ENCODE measurements around the gene CFAP74. TPM values are rescaled to one million over a fixed set of nuclear protein-coding genes. Genes with fewer than 3 reads are reported as not detected.

CFAP74 gene
- total and polyA plus RNA-seq, 2 of the 13 experiments (the other 11 are each of a cell fraction or from before 2014, with no cell fraction given), result 0.27 to 0.62 TPM

DNA sequence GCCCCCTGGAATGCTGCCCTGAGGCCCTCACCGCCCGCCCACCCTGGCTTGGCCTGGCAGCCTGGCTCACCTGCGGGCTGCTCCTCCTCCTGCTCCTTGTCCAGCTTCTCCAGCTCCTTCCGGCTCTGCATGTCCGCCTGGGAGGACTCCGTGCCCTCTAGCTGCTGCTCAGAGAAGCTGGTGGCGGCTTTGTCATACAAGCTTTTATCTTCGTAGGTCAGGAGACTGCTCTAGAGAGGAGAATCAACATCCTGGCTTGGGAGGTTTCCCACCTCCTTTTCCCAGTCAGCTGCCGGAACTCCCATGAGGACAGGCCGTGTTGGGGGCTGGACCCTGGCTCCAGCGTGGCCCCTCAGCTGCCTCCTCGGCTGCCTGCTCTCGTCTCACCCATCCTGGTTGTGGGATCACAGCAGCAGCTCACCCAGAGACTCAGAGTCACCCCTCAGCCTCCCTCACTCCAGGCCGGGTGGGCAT lies 47.9 kb downstream of the CFAP74 start (continued):
- TF ChIP-seq MED1 (CRISPR knock-in tag; IDR thresholded peaks at IDR 0.05), result peak; percentile 52; the same call in 1 of the 2 replicates
- peak; percentile 48 for TF ChIP-seq TEAD3 (CRISPR knock-in tag; optimal IDR thresholded peaks at IDR 0.05; ENCODE audit: borderline replicate concordance)
- TF ChIP-seq ZNF253 (CRISPR knock-in tag; IDR thresholded peaks at IDR 0.05; ENCODE audit: borderline replicate concordance), result no peak
- TF ChIP-seq, protein P1, sequence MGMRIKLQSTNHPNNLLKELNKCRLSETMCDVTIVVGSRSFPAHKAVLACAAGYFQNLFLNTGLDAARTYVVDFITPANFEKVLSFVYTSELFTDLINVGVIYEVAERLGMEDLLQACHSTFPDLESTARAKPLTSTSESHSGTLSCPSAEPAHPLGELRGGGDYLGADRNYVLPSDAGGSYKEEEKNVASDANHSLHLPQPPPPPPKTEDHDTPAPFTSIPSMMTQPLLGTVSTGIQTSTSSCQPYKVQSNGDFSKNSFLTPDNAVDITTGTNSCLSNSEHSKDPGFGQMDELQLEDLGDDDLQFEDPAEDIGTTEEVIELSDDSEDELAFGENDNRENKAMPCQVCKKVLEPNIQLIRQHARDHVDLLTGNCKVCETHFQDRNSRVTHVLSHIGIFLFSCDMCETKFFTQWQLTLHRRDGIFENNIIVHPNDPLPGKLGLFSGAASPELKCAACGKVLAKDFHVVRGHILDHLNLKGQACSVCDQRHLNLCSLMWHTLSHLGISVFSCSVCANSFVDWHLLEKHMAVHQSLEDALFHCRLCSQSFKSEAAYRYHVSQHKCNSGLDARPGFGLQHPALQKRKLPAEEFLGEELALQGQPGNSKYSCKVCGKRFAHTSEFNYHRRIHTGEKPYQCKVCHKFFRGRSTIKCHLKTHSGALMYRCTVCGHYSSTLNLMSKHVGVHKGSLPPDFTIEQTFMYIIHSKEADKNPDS (CRISPR knock-in tag; IDR thresholded peaks at IDR 0.05), result no peak
- TF ChIP-seq, protein P2, sequence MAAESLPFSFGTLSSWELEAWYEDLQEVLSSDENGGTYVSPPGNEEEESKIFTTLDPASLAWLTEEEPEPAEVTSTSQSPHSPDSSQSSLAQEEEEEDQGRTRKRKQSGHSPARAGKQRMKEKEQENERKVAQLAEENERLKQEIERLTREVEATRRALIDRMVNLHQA (CRISPR knock-in tag; IDR thresholded peaks at IDR 0.05), result no peak
- peak; percentile 29; the same call in 1 of the 2 replicates for TF ChIP-seq SPEN (CRISPR knock-in tag; IDR thresholded peaks at IDR 0.05; ENCODE audit: low read depth)
- TF ChIP-seq, protein P3, sequence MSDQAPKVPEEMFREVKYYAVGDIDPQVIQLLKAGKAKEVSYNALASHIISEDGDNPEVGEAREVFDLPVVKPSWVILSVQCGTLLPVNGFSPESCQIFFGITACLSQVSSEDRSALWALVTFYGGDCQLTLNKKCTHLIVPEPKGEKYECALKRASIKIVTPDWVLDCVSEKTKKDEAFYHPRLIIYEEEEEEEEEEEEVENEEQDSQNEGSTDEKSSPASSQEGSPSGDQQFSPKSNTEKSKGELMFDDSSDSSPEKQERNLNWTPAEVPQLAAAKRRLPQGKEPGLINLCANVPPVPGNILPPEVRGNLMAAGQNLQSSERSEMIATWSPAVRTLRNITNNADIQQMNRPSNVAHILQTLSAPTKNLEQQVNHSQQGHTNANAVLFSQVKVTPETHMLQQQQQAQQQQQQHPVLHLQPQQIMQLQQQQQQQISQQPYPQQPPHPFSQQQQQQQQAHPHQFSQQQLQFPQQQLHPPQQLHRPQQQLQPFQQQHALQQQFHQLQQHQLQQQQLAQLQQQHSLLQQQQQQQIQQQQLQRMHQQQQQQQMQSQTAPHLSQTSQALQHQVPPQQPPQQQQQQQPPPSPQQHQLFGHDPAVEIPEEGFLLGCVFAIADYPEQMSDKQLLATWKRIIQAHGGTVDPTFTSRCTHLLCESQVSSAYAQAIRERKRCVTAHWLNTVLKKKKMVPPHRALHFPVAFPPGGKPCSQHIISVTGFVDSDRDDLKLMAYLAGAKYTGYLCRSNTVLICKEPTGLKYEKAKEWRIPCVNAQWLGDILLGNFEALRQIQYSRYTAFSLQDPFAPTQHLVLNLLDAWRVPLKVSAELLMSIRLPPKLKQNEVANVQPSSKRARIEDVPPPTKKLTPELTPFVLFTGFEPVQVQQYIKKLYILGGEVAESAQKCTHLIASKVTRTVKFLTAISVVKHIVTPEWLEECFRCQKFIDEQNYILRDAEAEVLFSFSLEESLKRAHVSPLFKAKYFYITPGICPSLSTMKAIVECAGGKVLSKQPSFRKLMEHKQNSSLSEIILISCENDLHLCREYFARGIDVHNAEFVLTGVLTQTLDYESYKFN (CRISPR knock-in tag; conservative IDR thresholded peaks at IDR 0.05), result 0 out of 2 replicates have a peak, but pooled peaks have one; percentile 37
- no peak for TF ChIP-seq GLI4 (CRISPR knock-in tag; IDR thresholded peaks at IDR 0.05; ENCODE audit: borderline replicate concordance)
- TF ChIP-seq PRMT3 (CRISPR knock-in tag; IDR thresholded peaks at IDR 0.05; ENCODE audit: borderline replicate concordance, low read depth), result no peak
- no peak for TF ChIP-seq JARID2 (CRISPR knock-in tag; IDR thresholded peaks at IDR 0.05; ENCODE audit: insufficient replicate concordance)
- TF ChIP-seq, protein P4, sequence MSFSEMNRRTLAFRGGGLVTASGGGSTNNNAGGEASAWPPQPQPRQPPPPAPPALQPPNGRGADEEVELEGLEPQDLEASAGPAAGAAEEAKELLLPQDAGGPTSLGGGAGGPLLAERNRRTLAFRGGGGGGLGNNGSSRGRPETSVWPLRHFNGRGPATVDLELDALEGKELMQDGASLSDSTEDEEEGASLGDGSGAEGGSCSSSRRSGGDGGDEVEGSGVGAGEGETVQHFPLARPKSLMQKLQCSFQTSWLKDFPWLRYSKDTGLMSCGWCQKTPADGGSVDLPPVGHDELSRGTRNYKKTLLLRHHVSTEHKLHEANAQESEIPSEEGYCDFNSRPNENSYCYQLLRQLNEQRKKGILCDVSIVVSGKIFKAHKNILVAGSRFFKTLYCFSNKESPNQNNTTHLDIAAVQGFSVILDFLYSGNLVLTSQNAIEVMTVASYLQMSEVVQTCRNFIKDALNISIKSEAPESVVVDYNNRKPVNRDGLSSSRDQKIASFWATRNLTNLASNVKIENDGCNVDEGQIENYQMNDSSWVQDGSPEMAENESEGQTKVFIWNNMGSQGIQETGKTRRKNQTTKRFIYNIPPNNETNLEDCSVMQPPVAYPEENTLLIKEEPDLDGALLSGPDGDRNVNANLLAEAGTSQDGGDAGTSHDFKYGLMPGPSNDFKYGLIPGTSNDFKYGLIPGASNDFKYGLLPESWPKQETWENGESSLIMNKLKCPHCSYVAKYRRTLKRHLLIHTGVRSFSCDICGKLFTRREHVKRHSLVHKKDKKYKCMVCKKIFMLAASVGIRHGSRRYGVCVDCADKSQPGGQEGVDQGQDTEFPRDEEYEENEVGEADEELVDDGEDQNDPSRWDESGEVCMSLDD (CRISPR knock-in tag; IDR thresholded peaks at IDR 0.05; ENCODE audit: borderline replicate concordance), result no peak
- no peak for TF ChIP-seq ZMYM2 (CRISPR knock-in tag; IDR thresholded peaks at IDR 0.05)
- TF ChIP-seq ZNF790 (CRISPR knock-in tag; IDR thresholded peaks at IDR 0.05; ENCODE audit: borderline replicate concordance), result no peak
- TF ChIP-seq HNRNPL (IDR thresholded peaks at IDR 0.05; ENCODE audit: low read depth, low read length), result no peak
- 0 out of 2 replicates have a peak, but pooled peaks have one; percentile 7 for TF ChIP-seq ZNF160 (CRISPR knock-in tag; IDR thresholded peaks at IDR 0.05)
- TF ChIP-seq, protein P5, sequence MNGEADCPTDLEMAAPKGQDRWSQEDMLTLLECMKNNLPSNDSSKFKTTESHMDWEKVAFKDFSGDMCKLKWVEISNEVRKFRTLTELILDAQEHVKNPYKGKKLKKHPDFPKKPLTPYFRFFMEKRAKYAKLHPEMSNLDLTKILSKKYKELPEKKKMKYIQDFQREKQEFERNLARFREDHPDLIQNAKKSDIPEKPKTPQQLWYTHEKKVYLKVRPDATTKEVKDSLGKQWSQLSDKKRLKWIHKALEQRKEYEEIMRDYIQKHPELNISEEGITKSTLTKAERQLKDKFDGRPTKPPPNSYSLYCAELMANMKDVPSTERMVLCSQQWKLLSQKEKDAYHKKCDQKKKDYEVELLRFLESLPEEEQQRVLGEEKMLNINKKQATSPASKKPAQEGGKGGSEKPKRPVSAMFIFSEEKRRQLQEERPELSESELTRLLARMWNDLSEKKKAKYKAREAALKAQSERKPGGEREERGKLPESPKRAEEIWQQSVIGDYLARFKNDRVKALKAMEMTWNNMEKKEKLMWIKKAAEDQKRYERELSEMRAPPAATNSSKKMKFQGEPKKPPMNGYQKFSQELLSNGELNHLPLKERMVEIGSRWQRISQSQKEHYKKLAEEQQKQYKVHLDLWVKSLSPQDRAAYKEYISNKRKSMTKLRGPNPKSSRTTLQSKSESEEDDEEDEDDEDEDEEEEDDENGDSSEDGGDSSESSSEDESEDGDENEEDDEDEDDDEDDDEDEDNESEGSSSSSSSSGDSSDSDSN (CRISPR knock-in tag; IDR thresholded peaks at IDR 0.05), result no peak
- TF ChIP-seq KAT7 (CRISPR knock-in tag; IDR thresholded peaks at IDR 0.05; ENCODE audit: borderline replicate concordance), result no peak
- TF ChIP-seq FOXP1 (IDR thresholded peaks at IDR 0.05), result no peak
- TF ChIP-seq FOXP1 (CRISPR knock-in tag; IDR thresholded peaks at IDR 0.05), result no peak
- TF ChIP-seq SALL1 (CRISPR knock-in tag; IDR thresholded peaks at IDR 0.05), result no peak

Measured in HepG2 (cell line).